Activated naive CD8-positive, alpha-beta T cell treated with anti-CD3 and anti-CD28 coated beads, Interleukin-2, amount 50 U/mL, for 24 hours (primary cell): Measurements from ENCODE around the gene SMARCAL1.
"Not testable (repeated sequence)": the region's sequence is repeated elsewhere in the genome, so short reads cannot be mapped to it uniquely, and the experiment has no call there.

Source experiments
- ATAC-seq: fragments of 150-1000 bp; cut with Tn5 transposase; one replicate; pipeline ENCODE4 v1.10.0; 2021
- DNase-seq: peaks from one replicate; pipeline ENCODE4 v3.0.0; 2021
- H3K27ac Mint-ChIP-seq: one replicate; pipeline ENCODE4 v1.8.0; 2021; ENCODE audit warnings: mild to moderate bottlenecking, mixed read lengths
- H3K27me3 Mint-ChIP-seq: one replicate; pipeline ENCODE4 v1.8.0; 2021; ENCODE audit warnings: mixed read lengths
- H3K36me3 Mint-ChIP-seq: one replicate; pipeline ENCODE4 v1.8.0; 2021; ENCODE audit warnings: low read depth, mixed read lengths
- H3K4me1 Mint-ChIP-seq: one replicate; pipeline ENCODE4 v1.8.0; 2021; ENCODE audit warnings: mixed read lengths
- H3K4me3 Mint-ChIP-seq: one replicate; pipeline ENCODE4 v1.8.0; 2021; ENCODE audit warnings: mild to moderate bottlenecking, moderate library complexity, mixed read lengths
- H3K9me3 Mint-ChIP-seq: one replicate; pipeline ENCODE4 v1.8.0; 2021; ENCODE audit warnings: mixed read lengths

The SMARCAL1 gene

DNA sequence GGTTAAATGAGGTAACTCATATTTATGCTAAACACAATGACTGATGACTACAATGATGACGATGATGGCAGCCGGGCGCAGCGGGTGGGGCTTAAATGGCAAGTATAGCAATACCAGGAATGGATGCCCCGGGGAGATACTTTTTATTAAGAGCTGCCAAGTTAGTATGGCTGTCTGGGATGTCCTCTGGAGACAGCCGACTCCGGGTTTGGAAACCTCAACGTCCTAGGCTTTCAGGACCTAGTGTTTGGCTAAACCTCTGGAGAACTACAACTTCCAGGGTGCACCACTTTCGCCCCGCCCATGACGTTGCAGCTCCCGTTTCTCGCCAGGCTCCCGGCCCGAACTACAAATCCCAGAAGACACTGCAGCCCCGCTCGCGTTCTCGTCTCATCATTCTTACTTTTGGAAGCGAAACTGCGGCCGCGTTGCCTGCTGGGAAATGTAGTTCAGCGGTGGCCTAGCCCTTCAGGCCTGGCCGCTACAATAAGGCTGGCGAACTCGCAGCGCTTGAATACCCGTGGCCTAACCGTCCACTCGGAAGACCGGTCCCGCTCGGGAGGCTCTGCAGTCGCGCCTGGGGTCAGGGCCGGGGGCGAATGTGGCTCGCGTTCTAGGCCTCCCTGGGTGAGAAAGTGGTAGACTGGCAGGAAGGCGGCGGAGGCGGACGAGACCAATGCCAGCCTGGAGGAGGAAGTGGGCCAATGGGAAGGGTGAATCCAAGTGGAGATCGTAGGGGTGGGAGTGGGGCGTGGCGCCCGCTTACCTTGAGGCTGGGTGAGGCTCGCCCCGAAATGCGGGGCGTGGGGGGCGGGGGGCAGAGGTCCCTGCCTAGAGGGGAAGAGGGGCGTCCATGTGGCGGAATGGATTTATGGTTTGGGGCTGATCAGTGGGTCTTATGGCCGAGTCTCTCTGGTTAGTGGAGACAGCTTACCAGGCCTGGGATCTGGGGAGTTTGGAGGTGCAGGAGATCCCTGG is at the start of gene SMARCAL1:
Gene SMARCAL1, plus strand, starts transcription at position 463 of the 978 bp plus-strand sequence. CDS start 2,221 bp downstream, outside the sequence.
- Mint-ChIP-seq H3K4me3 (peak within 1 kb of the TSS; percentile 93), H3K9me3 (no peaks in the 10 kb centered on the region), H3K4me1 (peaks cover 16% of the 10 kb centered on the region), H3K27me3 (no peaks in the 10 kb centered on the region), H3K27ac (peak within 1 kb of the TSS; percentile 93), H3K36me3 (peaks cover 7% of the 10 kb centered on the region)
- peak; percentile 99 for DNase-seq
- ATAC-seq = peak; percentile 94

- Mint-ChIP-seq H3K9me3 (no peaks in the 10 kb centered on the region), H3K4me1 (no peaks in the 10 kb centered on the region), H3K27me3 (no peaks in the 10 kb centered on the region), H3K4me3 (no peak overlapping the region), H3K36me3 (no peaks in the 10 kb centered on the region), H3K27ac (no peak overlapping the region)
- no peak for ATAC-seq
- DNase-seq = no peak
Measured at GRCh38 chr2:216362730-216363129, 49.6 kb upstream of the SMARCAL1 start.

GRCh38 chr2:216363221-216363620 is 49.1 kb upstream of the SMARCAL1 start:
- Mint-ChIP-seq H3K4me1 (no peaks in the 10 kb centered on the region), H3K4me3 (no peak overlapping the region), H3K27me3 (peaks cover 2% of the 10 kb centered on the region), H3K36me3 (no peaks in the 10 kb centered on the region), H3K27ac (no peak overlapping the region), H3K9me3 (no peaks in the 10 kb centered on the region)
- DNase-seq (no peak), ATAC-seq (no peak)

GRCh38 chr2:216365518-216365917 is 46.8 kb upstream of the SMARCAL1 start:
- H3K9me3 Mint-ChIP-seq = no peaks in the 10 kb centered on the region
- no peak overlapping the region for H3K27ac Mint-ChIP-seq
- DNase-seq = no peak
- H3K36me3 Mint-ChIP-seq = no peaks in the 10 kb centered on the region
- peaks cover 2% of the 10 kb centered on the region for H3K4me1 Mint-ChIP-seq
- ATAC-seq = no peak
- H3K27me3 Mint-ChIP-seq = peaks cover 20% of the 10 kb centered on the region
- H3K4me3 Mint-ChIP-seq = no peak overlapping the region

DNA sequence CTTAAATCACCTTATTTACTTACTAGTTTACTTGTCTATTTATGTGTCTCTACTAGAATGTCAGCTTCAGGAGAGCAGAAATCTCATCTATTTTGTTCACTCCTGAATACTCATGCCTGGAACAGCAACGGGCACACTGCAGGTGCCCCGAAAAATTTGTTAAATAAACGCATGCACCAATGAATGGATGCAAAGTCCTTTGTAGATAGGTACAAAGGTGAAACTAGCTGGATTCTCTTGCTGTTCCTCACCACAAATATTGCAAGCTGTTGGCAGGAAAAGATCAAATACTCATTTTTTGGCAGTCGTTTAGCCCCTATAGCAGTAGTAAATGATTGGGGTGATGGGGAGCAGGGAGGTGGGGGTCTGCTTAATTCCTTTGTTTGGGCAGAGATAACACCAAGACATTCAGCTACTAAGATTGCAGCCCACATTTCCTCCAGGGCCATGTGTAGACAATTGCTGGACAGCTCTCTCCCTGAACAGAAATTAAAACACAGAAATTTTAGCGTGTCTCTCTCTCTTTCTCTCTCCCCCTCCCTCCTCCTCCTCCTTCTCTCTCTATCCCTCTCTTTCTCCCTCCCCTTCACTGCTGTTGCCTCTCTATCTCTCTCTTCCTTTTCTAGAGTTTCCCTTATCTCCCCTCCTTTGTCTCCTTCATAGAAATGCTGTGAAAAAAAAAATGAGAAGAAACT is 45.4 kb upstream of the SMARCAL1 start:
- Mint-ChIP-seq H3K27me3 (peaks cover 26% of the 10 kb centered on the region), H3K4me3 (no peak overlapping the region), H3K9me3 (no peaks in the 10 kb centered on the region), H3K27ac (no peak overlapping the region), H3K36me3 (no peaks in the 10 kb centered on the region), H3K4me1 (peaks cover 7% of the 10 kb centered on the region)
- DNase-seq = no peak
- ATAC-seq = no peak

DNA sequence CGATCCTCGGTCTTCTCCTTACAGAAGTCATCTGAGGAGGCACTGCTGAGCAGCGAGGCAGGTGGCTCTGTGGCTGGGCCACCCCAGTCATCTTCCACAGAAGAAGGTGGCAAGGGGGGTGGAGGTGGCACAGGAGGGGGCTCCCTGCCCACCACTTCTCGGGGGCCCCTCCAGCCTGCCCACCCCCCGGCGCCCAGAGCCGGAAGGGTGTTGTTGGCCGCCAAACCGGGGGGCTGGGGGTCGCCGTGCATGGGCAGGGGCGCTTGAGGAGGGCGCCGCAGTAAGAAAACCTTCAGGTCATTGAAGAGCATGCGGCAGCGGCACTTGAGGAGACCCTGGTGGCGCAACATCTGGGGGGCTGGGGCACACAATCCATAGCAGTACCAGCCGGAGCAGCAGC is 42.5 kb upstream of the SMARCAL1 start:
- H3K4me1 Mint-ChIP-seq = peaks cover 20% of the 10 kb centered on the region
- no peak for ATAC-seq
- H3K27ac Mint-ChIP-seq = no peak overlapping the region
- H3K36me3 Mint-ChIP-seq = no peaks in the 10 kb centered on the region
- H3K9me3 Mint-ChIP-seq = no peaks in the 10 kb centered on the region
- DNase-seq = no peak
- H3K4me3 Mint-ChIP-seq = no peak overlapping the region
- peaks cover 48% of the 10 kb centered on the region for H3K27me3 Mint-ChIP-seq

DNA sequence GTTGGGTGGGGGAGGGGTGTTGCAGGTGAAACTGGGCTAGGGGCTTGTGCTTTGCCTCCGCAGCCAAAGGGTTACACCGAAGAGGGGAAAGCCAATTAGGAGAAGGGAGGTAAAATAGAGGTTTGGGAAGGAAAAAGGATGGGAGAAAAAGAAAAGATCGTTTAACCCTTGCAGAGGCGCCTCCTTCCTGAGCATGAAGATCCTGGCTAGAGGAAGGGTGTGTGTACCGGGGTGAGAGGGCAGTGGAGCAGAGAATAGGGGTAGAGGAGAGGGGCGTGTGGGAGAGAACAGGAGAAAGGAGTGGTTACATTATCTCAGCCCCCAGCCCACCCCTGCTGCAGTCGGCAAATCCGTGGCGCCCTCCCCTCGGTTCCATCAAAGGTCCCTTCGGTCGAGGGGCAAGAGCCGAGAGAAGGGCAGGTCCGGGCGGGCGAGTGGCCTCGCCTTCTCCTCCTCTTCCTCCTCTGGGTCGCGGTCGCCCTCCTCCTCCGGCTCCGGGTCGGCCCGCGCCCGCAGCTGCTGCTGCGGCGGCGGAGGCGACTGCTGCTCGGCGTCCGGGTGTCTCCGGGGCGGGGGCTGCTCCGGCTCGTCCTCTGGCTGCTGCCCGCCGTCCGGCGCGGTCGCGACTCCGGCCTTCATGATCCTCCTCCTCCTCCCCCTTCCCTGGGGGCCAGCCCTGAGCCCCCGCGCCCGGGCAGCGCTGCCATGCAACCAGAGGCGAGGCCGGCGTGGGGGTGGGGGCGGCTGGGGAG is 41.1 kb upstream of the SMARCAL1 start:
- H3K9me3 Mint-ChIP-seq = no peaks in the 10 kb centered on the region
- ATAC-seq (no peak), DNase-seq (no peak)
- no peak overlapping the region for H3K27ac Mint-ChIP-seq
- no peaks in the 10 kb centered on the region for H3K36me3 Mint-ChIP-seq
- peaks cover 20% of the 10 kb centered on the region for H3K4me1 Mint-ChIP-seq
- no peak overlapping the region for H3K4me3 Mint-ChIP-seq
- peaks cover 51% of the 10 kb centered on the region for H3K27me3 Mint-ChIP-seq

- DNase-seq (peak; percentile 77), ATAC-seq (peak; percentile 23)
- Mint-ChIP-seq H3K4me3 (peak within 1 kb of the TSS; percentile 28), H3K9me3 (no peaks in the 10 kb centered on the region), H3K27ac (no peak within 1 kb of the TSS), H3K36me3 (no peaks in the 10 kb centered on the region), H3K4me1 (peaks cover 20% of the 10 kb centered on the region), H3K27me3 (peaks cover 51% of the 10 kb centered on the region)
Measured at GRCh38 chr2:216371721-216372702, 40.3 kb upstream of the SMARCAL1 start, which contains the start of gene MARCHF4. Gene MARCHF4, minus strand, starts transcription at chr2:216372483. Its CDS starts 2,223 bp downstream, at chr2:216370260.

GRCh38 chr2:216372761-216373291 is 39.5 kb upstream of the SMARCAL1 start:
- DNase-seq = no peak
- ATAC-seq = no peak
- H3K4me3 Mint-ChIP-seq = no peak overlapping the region
- H3K27ac Mint-ChIP-seq = no peak overlapping the region
- peaks cover 20% of the 10 kb centered on the region for H3K4me1 Mint-ChIP-seq
- no peaks in the 10 kb centered on the region for H3K9me3 Mint-ChIP-seq
- no peaks in the 10 kb centered on the region for H3K36me3 Mint-ChIP-seq
- peaks cover 51% of the 10 kb centered on the region for H3K27me3 Mint-ChIP-seq

DNA sequence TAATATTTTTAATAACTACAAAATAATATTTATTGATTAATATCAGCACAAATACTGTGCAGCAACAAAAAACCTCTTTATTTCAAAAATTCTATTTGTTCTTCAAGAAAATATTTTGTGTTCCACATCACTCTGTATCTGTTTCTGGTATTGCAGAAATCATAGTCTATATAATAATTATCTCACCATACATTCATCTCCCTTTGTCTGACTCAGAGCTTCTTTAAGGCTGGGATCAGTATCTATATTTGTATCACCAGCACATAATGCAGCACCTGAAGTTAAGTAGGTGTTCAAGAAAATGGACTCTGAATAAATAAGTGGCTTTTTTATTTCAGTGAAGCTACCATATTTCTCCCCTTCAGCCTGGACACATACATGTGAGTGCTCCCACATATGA is 38.4 kb upstream of the SMARCAL1 start:
- no peak for ATAC-seq

GRCh38 chr2:216375286-216375685 is 37.0 kb upstream of the SMARCAL1 start:
- Mint-ChIP-seq H3K36me3 (no peaks in the 10 kb centered on the region), H3K27ac (no peak overlapping the region), H3K27me3 (peaks cover 34% of the 10 kb centered on the region), H3K9me3 (no peaks in the 10 kb centered on the region), H3K4me1 (peaks cover 20% of the 10 kb centered on the region), H3K4me3 (no peak overlapping the region)
- ATAC-seq = no peak
- no peak for DNase-seq

More for the DNA sequence above, 38.4 kb upstream of the SMARCAL1 start:
- Mint-ChIP-seq H3K4me1 (peaks cover 20% of the 10 kb centered on the region), H3K4me3 (no peak overlapping the region), H3K27me3 (peaks cover 43% of the 10 kb centered on the region), H3K27ac (no peak overlapping the region), H3K36me3 (no peaks in the 10 kb centered on the region), H3K9me3 (no peaks in the 10 kb centered on the region)
- DNase-seq = no peak

- DNase-seq = no peak
- no peaks in the 10 kb centered on the region for H3K9me3 Mint-ChIP-seq
- peaks cover 4% of the 10 kb centered on the region for H3K27me3 Mint-ChIP-seq
- H3K4me3 Mint-ChIP-seq = no peak overlapping the region
- no peaks in the 10 kb centered on the region for H3K36me3 Mint-ChIP-seq
- H3K27ac Mint-ChIP-seq = no peak overlapping the region
- H3K4me1 Mint-ChIP-seq = no peaks in the 10 kb centered on the region
- ATAC-seq = no peak
Measured at GRCh38 chr2:216379977-216380376, 32.3 kb upstream of the SMARCAL1 start.

GRCh38 chr2:216384409-216384808 is 27.9 kb upstream of the SMARCAL1 start:
- ATAC-seq = not testable (repeated sequence)

More at GRCh38 chr2:216384409-216384808, 27.9 kb upstream of the SMARCAL1 start:
- not testable (repeated sequence) for H3K27me3 Mint-ChIP-seq, DNase-seq, H3K27ac Mint-ChIP-seq, H3K9me3 Mint-ChIP-seq, H3K4me3 Mint-ChIP-seq, H3K36me3 Mint-ChIP-seq
- peaks cover 17% of the 10 kb centered on the region for H3K4me1 Mint-ChIP-seq
